Adipocyte (in vitro differentiated cells): ENCODE results near the gene CLEC14A.
A peak's percentile ranks its signal among the peaks of the same experiment; 100 is the strongest.

Experiments
- DNase-seq: peaks from one replicate; pipeline ENCODE4 v3.0.0-alpha.2; 2015; ENCODE audit warnings: low read depth
- H3K27me3 ChIP-seq: replicated peaks from 2 replicates; pipeline ENCODE4 v1.7.0; 2013; ENCODE audit warnings: mild to moderate bottlenecking, low read length, moderate library complexity; ENCODE audit not compliant: control insufficient read depth, insufficient read depth
- H3K36me3 ChIP-seq: 2 replicates; pipeline ENCODE4 v1.7.0; 2013; ENCODE audit warnings: low read length, mild to moderate bottlenecking, moderate library complexity; ENCODE audit not compliant: control insufficient read depth, insufficient read depth, severe bottlenecking
- H3K4me1 ChIP-seq: 2 replicates; pipeline ENCODE4 v1.7.0; 2013; ENCODE audit warnings: mild to moderate bottlenecking, low read length, moderate library complexity; ENCODE audit not compliant: control insufficient read depth, insufficient read depth
- H3K4me3 ChIP-seq: 2 replicates; pipeline ENCODE4 v1.7.0; 2013; ENCODE audit warnings: mild to moderate bottlenecking, low read length, moderate library complexity
- H3K9ac ChIP-seq: 2 replicates; pipeline ENCODE4 v1.7.0; 2013; ENCODE audit warnings: mild to moderate bottlenecking, low read length, moderate library complexity
- H3K9me3 ChIP-seq: 2 replicates; pipeline ENCODE4 v1.7.0; 2013; ENCODE audit warnings: mild to moderate bottlenecking, low read length, moderate library complexity; ENCODE audit not compliant: control insufficient read depth

CLEC14A gene, protein sequence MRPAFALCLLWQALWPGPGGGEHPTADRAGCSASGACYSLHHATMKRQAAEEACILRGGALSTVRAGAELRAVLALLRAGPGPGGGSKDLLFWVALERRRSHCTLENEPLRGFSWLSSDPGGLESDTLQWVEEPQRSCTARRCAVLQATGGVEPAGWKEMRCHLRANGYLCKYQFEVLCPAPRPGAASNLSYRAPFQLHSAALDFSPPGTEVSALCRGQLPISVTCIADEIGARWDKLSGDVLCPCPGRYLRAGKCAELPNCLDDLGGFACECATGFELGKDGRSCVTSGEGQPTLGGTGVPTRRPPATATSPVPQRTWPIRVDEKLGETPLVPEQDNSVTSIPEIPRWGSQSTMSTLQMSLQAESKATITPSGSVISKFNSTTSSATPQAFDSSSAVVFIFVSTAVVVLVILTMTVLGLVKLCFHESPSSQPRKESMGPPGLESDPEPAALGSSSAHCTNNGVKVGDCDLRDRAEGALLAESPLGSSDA

DNA sequence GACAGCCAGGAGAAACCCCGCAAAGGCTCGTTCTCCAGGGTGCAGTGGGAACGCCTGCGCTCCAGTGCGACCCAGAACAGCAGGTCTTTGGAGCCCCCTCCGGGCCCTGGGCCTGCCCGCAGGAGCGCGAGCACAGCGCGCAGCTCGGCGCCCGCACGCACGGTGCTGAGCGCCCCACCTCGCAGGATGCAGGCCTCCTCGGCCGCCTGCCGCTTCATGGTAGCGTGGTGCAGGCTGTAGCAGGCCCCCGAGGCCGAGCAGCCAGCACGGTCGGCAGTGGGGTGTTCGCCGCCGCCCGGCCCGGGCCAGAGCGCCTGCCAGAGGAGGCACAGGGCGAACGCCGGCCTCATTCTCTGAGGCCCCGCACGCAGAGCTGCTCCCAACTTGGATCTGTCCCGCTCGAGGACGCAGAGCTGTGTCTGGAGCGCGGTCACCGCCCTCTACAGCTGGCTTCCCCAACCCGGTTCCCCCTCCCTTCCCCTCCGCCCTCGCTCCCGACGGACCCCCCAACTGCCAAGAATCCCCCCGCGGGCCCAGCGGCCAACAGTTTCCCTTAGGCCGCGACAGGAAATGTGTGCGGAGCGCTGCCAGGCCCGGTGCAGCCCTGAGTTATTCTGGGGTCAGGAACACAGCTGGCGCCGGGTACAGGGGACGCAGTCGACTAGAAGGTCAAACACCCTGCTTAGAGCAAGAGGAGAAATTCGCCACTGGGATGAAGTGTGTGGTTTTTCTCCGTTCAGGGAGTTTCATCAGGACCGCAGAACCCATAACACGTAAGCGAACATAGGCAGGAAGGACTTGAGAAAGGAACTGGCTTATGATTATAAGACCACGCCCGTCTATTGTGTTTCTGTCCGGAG, at the start of gene CLEC14A:
Gene CLEC14A (minus strand): TSS at position 421 of the 860 bp plus-strand sequence. CDS start 71 bp downstream, at position 350.
- Histone ChIP-seq H3K27me3 (no peaks in the 10 kb centered on the region), H3K4me3 (peak within 1 kb of the TSS; percentile 68), H3K9me3 (no peaks in the 10 kb centered on the region), H3K9ac (peak within 1 kb of the TSS; percentile 33), H3K36me3 (no peaks in the 10 kb centered on the region), H3K4me1 (peaks cover 4% of the 10 kb centered on the region)
- no peak for DNase-seq

DNA sequence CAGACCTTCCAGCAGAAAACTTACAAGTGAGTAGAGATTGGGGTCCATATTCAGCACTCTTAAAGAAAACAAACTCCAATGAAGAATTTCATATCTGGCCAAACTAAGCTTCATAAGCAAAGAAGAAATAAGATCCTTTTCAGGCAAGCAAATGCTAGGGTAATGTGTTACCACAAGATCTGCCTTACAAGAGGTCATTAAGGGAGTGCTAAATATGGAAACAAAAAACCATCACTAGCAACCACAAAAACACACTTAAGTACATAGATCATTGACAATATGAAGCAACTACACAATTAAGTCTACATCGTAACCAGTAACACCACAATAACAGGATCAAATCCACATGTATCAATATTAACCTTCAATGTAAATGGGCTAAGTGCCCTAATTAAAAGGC, 47.1 kb upstream of the CLEC14A start:
- Histone ChIP-seq H3K9ac (no peak overlapping the region), H3K4me3 (no peak overlapping the region), H3K27me3 (no peaks in the 10 kb centered on the region), H3K36me3 (no peaks in the 10 kb centered on the region), H3K9me3 (peaks cover 25% of the 10 kb centered on the region), H3K4me1 (no peaks in the 10 kb centered on the region)
- DNase-seq = no peak

DNA sequence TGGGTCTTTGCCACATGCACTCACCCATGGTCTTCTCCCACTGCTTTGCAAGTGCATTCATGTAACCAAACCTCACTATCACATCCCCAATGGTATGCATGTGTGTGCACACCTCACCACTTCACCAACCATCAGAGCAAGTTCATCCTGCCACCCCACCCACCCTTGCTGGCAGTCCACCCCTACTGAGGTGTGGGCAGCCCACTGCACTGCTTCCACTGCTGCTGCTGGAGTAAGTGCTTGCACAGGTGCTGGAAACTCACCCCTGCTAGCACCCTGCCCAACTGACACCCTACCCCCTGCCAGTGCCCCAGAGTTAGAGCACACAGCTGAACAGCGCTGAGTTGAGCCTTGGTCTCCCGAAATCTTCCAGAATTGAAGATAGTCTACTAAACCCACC, 46.1 kb upstream of the CLEC14A start:
- DNase-seq = no peak
- H3K36me3 ChIP-seq = no peaks in the 10 kb centered on the region
- no peak overlapping the region for H3K4me3 ChIP-seq
- no peaks in the 10 kb centered on the region for H3K4me1 ChIP-seq
- no peaks in the 10 kb centered on the region for H3K27me3 ChIP-seq
- peaks cover 25% of the 10 kb centered on the region for H3K9me3 ChIP-seq
- no peak overlapping the region for H3K9ac ChIP-seq

DNA sequence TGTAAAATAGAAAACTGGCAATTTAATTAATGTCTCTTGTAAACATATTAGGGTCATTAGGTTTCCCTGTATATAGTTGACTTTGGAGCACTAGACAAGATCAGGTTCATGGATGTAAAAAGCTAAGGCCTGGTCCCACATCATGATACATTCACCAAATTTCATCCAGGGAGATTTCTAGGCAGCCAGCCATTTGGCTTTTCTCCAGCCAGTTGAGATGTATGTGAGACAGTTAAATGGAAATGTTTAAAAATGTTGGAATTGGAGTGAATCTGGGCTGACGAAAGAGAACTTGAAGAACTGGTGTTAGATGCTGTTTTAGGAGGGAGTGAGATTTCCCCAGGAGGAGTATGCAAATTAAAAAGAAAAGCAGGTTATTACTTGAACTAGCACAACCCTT, 41.8 kb upstream of the CLEC14A start:
- no peak overlapping the region for H3K9ac ChIP-seq
- DNase-seq = peak; percentile 43
- no peaks in the 10 kb centered on the region for H3K27me3 ChIP-seq
- no peak overlapping the region for H3K4me3 ChIP-seq
- H3K9me3 ChIP-seq = peaks cover 1% of the 10 kb centered on the region
- H3K36me3 ChIP-seq = no peaks in the 10 kb centered on the region
- no peaks in the 10 kb centered on the region for H3K4me1 ChIP-seq

DNA sequence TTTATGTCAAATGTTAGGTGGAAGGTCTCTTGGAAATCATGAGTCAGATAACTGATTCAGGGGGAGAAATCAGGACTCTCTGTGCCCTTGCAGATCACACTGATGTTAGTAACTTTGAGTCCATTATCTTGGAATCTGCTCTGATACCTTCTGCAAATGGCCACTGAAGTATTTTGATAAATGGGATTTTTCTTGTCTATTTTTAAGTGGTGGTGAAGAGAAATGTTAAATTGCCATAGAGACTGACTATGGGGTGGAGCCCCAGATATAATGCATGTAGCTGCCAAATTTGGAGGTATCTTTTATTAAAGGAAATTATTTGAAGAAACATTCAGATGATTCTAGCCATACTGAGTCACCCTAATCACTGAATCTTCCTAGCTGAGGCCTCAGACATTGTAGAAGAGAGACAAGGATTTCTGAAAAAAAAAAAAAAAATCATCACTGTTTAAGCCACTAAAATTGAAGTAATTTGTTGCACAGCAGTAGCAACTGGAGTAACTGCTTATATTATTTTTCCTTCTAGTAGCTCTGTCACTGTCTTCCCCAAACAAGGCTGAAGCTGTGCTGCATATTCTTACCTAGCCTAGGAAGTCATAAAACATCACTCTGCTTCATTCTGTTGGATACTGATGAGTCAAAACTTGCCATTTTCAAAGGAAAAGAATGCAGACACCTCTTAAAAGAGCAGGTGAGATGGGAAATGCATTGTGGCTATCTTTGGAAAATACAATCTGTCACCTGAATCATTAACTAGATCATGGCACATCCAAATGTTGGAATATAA, 36.0 kb upstream of the CLEC14A start:
- Histone ChIP-seq H3K4me1 (peaks cover 15% of the 10 kb centered on the region), H3K4me3 (no peak overlapping the region), H3K27me3 (no peaks in the 10 kb centered on the region), H3K9me3 (peaks cover 9% of the 10 kb centered on the region), H3K36me3 (no peaks in the 10 kb centered on the region), H3K9ac (peak overlapping the region; percentile 47)
- DNase-seq = peak; percentile 11

DNA sequence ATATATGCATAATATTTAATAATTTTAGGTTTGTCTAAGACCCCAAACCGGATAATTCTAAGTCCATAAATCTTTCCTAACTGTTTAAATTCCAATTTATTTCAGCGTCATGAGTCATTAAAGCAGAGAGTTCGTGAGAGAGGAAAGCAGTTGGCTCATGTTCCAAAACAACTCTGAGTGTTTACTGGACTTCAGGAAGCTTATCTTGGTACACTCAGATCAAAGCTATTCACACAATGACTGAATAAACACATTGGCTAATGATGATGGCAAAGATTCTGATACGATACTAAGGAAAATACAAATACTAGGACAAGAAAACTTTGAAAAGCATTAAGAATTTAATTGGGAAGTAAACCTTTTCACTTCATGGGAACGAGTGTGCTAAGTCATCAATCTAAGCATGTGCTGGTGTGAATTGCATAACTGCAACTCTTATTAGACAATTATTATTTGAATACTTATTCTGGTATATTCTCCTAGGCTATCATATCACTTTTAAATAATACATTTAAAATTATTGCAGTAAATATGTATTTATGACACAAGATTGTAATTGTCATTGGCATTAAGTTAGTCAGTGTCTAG, 34.8 kb upstream of the CLEC14A start:
- DNase-seq = peak; percentile 90
- H3K4me1 ChIP-seq = peaks cover 15% of the 10 kb centered on the region
- peaks cover 9% of the 10 kb centered on the region for H3K9me3 ChIP-seq
- H3K9ac ChIP-seq = peak overlapping the region; percentile 1
- no peaks in the 10 kb centered on the region for H3K36me3 ChIP-seq
- H3K4me3 ChIP-seq = no peak overlapping the region
- H3K27me3 ChIP-seq = no peaks in the 10 kb centered on the region

DNA sequence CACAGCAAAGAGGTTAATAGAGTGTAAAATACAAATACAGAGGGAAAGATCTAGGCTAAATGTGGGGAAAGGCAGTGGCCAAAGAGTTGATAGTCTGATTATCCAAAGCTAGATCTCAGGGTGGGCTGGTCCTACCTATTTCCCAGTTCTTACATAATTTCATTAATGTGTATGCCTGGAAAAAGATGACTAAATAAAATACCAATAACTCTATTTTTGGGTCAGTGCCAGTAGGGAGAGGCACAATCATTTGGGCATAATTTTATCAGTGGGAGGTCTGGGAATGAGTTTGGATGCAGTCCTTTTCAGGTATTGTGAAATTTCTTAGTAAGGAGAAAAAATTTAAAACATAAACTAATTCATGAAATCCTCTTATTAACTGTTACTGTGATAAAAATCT, 30.6 kb upstream of the CLEC14A start:
- DNase-seq = no peak
- no peak overlapping the region for H3K4me3 ChIP-seq
- H3K4me1 ChIP-seq = peaks cover 7% of the 10 kb centered on the region
- H3K9ac ChIP-seq = no peak overlapping the region
- H3K9me3 ChIP-seq = peaks cover 16% of the 10 kb centered on the region
- no peaks in the 10 kb centered on the region for H3K36me3 ChIP-seq
- no peaks in the 10 kb centered on the region for H3K27me3 ChIP-seq

DNA sequence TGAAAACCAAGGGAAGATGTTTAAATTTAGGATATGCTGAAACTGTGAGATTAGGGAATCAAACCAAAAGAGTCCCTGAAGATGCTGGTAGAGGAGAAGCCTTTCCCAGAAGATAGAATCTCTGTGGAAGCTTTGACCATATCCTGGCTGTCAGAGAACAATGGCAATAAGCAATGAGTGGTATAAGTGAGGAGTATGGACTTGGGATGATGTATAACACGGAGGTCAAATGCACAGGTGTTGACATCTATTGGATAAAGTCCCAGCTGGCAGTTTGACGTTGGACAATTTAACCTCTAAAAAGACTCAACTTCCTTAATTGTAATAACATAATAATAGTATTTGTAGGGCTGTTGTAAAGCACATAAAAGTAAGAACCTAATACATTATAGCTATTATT, 30.1 kb upstream of the CLEC14A start:
- H3K36me3 ChIP-seq = no peaks in the 10 kb centered on the region
- H3K9ac ChIP-seq = no peak overlapping the region
- no peak for DNase-seq
- H3K27me3 ChIP-seq = no peaks in the 10 kb centered on the region
- H3K9me3 ChIP-seq = peaks cover 16% of the 10 kb centered on the region
- H3K4me3 ChIP-seq = no peak overlapping the region
- H3K4me1 ChIP-seq = peaks cover 3% of the 10 kb centered on the region

DNA sequence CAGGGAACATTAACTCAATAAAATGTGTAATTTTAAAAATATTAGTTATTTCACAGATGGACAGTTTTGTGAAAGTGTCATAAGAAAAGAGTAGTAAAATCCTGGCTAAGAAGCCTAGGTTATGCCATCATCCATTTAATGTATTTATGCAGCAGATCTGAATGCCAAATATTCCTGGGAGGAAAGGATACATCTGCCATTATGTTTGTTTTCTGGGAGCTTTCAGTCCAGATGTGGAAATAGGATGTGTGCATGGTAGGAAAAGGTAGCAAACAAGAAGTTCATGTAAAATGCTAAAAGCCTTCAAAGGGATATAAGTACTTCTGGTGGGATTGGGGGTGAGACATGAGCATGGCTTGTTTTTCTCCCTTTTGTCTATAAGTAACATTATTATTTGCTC, 27.0 kb upstream of the CLEC14A start:
- Histone ChIP-seq H3K9ac (no peak overlapping the region), H3K36me3 (no peaks in the 10 kb centered on the region), H3K27me3 (no peaks in the 10 kb centered on the region), H3K4me3 (no peak overlapping the region), H3K4me1 (no peaks in the 10 kb centered on the region), H3K9me3 (peaks cover 8% of the 10 kb centered on the region)
- DNase-seq = no peak

DNA sequence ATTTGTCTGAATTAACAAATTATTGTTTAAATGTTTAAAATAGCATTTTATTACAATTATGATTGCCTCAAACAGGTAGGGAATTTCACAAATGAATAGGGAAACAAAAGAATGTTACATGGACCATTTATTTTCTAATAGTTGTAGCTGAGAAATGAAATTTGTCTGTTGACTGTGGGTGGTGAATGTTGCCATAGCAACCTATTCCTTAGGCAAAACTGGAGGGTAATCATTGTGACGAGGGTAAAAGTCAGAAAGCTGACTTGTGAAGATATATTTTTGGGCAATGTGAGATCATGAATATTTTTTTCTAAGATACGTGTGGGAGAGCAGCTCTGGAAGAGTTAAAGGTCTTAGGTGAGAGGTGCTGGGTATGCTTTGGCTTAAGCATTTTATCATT, 24.2 kb upstream of the CLEC14A start:
- Histone ChIP-seq H3K9me3 (peaks cover 8% of the 10 kb centered on the region), H3K4me3 (no peak overlapping the region), H3K36me3 (no peaks in the 10 kb centered on the region), H3K4me1 (no peaks in the 10 kb centered on the region), H3K27me3 (no peaks in the 10 kb centered on the region), H3K9ac (no peak overlapping the region)
- no peak for DNase-seq
